C4-2B (cell line): ENCODE data around the gene CYBRD1.
A peak's percentile ranks its signal among the peaks of the same experiment; 100 is the strongest.

Experiments
- H3K27ac ChIP-seq: fragments of 450-650 bp; 2 replicates; pipeline ENCODE4 v1.5.1; 2017
- CTCF ChIP-seq: fragments of 450-650 bp; conservative IDR thresholded peaks from 2 replicates; pipeline ENCODE4 v1.5.1; 2017; ENCODE audit warnings: mild to moderate bottlenecking
- ZFX ChIP-seq: fragments of 450-650 bp; IDR thresholded peaks from 2 replicates; pipeline ENCODE4 v1.6.1; 2017

Gene CYBRD1

GRCh38 chr2:171515672-171516298, 6.5 kb upstream of the CYBRD1 start:
- H3K27ac ChIP-seq = no peak overlapping the region
- TF ChIP-seq CTCF (no peak), ZFX (no peak)

- no peak for TF ChIP-seq CTCF
- no peak for TF ChIP-seq ZFX
- H3K27ac ChIP-seq = no peak overlapping the region
These were observed 5.5 kb upstream of the CYBRD1 start for GRCh38 chr2:171516793-171517192.

GRCh38 chr2:171520471-171520870, 1.8 kb upstream of the CYBRD1 start:
- H3K27ac ChIP-seq = no peak overlapping the region
- TF ChIP-seq ZFX = no peak
- no peak for TF ChIP-seq CTCF

GRCh38 chr2:171521361-171522051, 768 bp upstream of the CYBRD1 start:
- H3K27ac ChIP-seq = no peak overlapping the region
- no peak for TF ChIP-seq CTCF
- no peak for TF ChIP-seq ZFX

- TF ChIP-seq CTCF = no peak
- TF ChIP-seq ZFX = no peak
- H3K27ac ChIP-seq = peak overlapping the region; percentile 59
These were observed 464 bp downstream of the CYBRD1 start for GRCh38 chr2:171522788-171523087.

GRCh38 chr2:171523088-171524017, 1.1 kb downstream of the CYBRD1 start:
- peak overlapping the region; percentile 59 for H3K27ac ChIP-seq
- peak; percentile 43; the same call in 1 of the 2 replicates for TF ChIP-seq ZFX
- no peak for TF ChIP-seq CTCF

- H3K27ac ChIP-seq = peak overlapping the region; percentile 59
- TF ChIP-seq ZFX = no peak
- TF ChIP-seq CTCF = no peak
These were observed 1.7 kb downstream of the CYBRD1 start for GRCh38 chr2:171524018-171524401.
